ENCODE results near the gene ZNF598.

ZNF598 gene

DNA sequence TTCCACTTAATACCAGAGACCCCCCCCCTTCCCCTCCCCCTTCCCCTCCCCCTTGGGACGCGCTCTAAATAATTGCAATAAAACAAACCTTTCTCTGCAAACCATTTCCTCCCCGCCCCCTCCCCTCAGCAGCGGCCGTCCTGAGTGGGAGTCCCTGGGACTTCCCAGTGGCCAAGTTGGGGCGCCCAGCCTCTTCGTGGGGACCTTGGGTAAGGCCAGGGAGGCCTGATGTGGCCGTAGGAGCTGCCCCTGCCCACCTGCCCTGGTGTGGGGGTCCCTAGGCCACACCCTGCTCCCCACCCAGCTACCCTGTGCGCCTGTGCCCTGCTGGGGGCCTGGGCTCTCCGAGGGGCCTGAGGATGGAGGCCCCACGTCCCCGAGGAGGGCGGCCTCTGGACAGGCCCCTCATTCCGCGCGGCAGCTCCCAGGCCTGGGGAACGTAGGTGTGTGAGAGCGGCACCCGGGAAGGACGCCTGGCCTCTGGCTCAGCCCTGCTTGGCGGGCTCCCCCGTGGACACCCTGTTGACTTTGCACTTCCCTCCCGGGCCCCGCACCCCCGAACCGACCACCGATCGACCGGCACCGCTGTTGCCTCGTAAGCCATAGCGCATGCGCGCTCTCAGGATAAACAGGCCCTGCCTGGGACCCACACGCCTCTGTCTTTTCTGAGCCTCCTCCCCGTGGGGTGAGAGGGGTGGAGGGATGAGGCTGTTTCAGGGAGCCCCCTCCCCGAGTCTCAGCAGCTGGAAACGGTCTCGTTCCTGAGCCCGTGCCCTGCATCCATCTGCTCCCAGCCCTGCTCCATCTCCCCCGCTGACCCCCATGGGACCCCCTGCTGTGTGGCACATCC is 29.0 kb upstream of the ZNF598 start:
- Mint-ChIP-seq H3K36me3 (ENCODE audit: low read depth) (no peaks in the 10 kb centered on the region), H3K4me3 (peak overlapping the region; percentile 65 to 74 (median 69)), H3K27ac (peak overlapping the region; percentile 98 to 100 (median 99)), H3K4me1 (peaks cover 36% of the 10 kb centered on the region), H3K27me3 (ENCODE audit: low read depth) (no peaks in the 10 kb centered on the region), H3K9me3 (no peaks in the 10 kb centered on the region)
- TF ChIP-seq, protein P1, sequence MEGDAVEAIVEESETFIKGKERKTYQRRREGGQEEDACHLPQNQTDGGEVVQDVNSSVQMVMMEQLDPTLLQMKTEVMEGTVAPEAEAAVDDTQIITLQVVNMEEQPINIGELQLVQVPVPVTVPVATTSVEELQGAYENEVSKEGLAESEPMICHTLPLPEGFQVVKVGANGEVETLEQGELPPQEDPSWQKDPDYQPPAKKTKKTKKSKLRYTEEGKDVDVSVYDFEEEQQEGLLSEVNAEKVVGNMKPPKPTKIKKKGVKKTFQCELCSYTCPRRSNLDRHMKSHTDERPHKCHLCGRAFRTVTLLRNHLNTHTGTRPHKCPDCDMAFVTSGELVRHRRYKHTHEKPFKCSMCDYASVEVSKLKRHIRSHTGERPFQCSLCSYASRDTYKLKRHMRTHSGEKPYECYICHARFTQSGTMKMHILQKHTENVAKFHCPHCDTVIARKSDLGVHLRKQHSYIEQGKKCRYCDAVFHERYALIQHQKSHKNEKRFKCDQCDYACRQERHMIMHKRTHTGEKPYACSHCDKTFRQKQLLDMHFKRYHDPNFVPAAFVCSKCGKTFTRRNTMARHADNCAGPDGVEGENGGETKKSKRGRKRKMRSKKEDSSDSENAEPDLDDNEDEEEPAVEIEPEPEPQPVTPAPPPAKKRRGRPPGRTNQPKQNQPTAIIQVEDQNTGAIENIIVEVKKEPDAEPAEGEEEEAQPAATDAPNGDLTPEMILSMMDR (IDR thresholded peaks at IDR 0.05; ENCODE audit: unreplicated experiment in 3 of 3) = no peak

DNA sequence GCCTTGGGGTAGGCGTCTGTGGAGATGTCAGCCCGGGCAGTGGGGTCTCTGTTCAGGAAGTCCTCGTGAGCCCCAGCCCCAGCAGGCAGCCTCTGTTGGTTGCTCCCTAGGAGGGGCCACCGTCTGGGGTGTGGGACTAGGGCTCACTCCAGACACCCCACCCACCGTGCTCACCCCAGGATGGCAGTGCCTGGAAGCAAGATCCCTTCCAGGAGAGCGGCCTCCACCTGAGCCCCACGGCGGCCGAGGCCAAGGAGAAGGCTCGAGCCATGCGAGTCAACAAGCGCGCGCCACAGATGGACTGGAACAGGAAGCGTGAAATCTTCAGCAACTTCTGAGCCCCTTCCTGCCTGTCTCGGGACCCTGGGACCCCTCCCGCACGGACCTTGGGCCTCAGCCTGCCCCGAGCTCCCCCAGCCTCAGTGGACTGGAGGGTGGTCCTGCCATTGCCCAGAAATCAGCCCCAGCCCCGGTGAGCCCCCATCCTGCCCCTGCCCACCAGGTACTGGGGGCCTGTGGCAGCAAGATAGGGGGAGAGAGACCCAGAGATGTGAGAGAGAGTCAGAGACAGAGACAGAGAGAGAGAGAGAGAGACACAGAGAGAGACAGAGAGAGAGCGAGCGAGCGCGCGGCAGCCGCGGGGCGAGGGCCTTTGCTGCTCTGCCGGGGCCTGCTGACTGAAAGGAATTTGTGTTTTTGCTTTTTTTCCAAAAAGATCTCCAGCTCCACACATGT is 28.2 kb upstream of the ZNF598 start:
- no peaks in the 10 kb centered on the region for H3K27me3 Mint-ChIP-seq (ENCODE audit: low read depth)

GRCh38 chr16:2037115-2037514 is 27.5 kb upstream of the ZNF598 start:
- Mint-ChIP-seq H3K4me1 (peaks cover 31% of the 10 kb centered on the region), H3K27ac (peak overlapping the region; percentile 98 to 100 (median 99)), H3K27me3 (ENCODE audit: low read depth) (no peaks in the 10 kb centered on the region), H3K36me3 (ENCODE audit: low read depth) (no peaks in the 10 kb centered on the region), H3K4me3 (no peak overlapping the region), H3K9me3 (no peaks in the 10 kb centered on the region)
- TF ChIP-seq, protein P1 (IDR thresholded peaks at IDR 0.05; ENCODE audit: unreplicated experiment in 3 of 3) = no peak

More for the DNA sequence above, 28.2 kb upstream of the ZNF598 start:
- Mint-ChIP-seq H3K4me3 (peak overlapping the region; percentile 57 to 62 (median 62)), H3K36me3 (ENCODE audit: low read depth) (no peaks in the 10 kb centered on the region), H3K27ac (peak overlapping the region; percentile 98 to 100 (median 99)), H3K9me3 (no peaks in the 10 kb centered on the region), H3K4me1 (peaks cover 31% of the 10 kb centered on the region)
- TF ChIP-seq, protein P1 (IDR thresholded peaks at IDR 0.05; ENCODE audit: unreplicated experiment in 3 of 3) = no peak

DNA sequence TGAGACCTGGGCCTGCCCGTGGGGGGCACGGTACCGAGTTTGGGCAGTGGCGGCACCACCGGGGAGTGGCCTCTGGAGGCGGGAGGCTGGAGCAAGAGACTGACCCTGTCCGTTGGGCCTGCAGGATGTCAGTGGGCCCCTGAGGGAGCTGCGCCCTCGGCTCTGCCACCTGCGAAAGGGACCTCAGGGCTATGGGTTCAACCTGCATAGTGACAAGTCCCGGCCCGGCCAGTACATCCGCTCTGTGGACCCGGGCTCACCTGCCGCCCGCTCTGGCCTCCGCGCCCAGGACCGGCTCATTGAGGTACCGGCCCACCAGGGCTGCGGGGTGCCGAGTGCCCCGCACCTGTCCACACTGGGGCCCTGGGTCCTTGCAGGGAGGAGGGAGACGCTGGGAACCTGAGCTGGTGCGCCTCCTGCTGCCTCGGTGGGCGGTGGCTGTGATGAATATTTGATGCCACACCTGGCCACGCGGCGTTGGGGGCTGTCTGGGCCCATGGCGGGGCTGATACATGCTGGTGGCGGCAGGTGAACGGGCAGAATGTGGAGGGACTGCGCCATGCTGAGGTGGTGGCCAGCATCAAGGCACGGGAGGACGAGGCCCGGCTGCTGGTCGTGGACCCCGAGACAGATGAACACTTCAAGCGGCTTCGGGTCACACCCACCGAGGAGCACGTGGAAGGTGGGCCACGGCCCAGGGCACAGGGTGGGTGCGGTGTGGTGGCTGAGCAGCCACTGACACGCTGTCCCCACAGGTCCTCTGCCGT is 26.8 kb upstream of the ZNF598 start:
- TF ChIP-seq, protein P1 (IDR thresholded peaks at IDR 0.05; ENCODE audit: unreplicated experiment in 3 of 3) = no peak
- Mint-ChIP-seq H3K9me3 (no peaks in the 10 kb centered on the region), H3K4me1 (peaks cover 31% of the 10 kb centered on the region), H3K4me3 (no peak overlapping the region), H3K27me3 (ENCODE audit: low read depth) (no peaks in the 10 kb centered on the region), H3K27ac (peak overlapping the region; percentile 40 to 100 (median 71)), H3K36me3 (ENCODE audit: low read depth) (no peaks in the 10 kb centered on the region)

GRCh38 chr16:2035431-2036199 is 26.0 kb upstream of the ZNF598 start:
- Mint-ChIP-seq H3K27ac (peak overlapping the region; percentile 76 to 100 (median 78)), H3K4me1 (peaks cover 31% of the 10 kb centered on the region), H3K4me3 (peak overlapping the region in 1 of 3 experiments; percentile 6), H3K36me3 (ENCODE audit: low read depth) (no peaks in the 10 kb centered on the region), H3K9me3 (no peaks in the 10 kb centered on the region), H3K27me3 (ENCODE audit: low read depth) (peaks cover 1% of the 10 kb centered on the region)
- TF ChIP-seq, protein P1 (IDR thresholded peaks at IDR 0.05; ENCODE audit: unreplicated experiment in 3 of 3) = no peak

All from nephron (organoid).